ENCODE results near the gene BCAR1.
"Not testable (repeated sequence)": the region's sequence is repeated elsewhere in the genome, so short reads cannot be mapped to it uniquely, and the experiment has no call there.

The BCAR1 gene

DNA sequence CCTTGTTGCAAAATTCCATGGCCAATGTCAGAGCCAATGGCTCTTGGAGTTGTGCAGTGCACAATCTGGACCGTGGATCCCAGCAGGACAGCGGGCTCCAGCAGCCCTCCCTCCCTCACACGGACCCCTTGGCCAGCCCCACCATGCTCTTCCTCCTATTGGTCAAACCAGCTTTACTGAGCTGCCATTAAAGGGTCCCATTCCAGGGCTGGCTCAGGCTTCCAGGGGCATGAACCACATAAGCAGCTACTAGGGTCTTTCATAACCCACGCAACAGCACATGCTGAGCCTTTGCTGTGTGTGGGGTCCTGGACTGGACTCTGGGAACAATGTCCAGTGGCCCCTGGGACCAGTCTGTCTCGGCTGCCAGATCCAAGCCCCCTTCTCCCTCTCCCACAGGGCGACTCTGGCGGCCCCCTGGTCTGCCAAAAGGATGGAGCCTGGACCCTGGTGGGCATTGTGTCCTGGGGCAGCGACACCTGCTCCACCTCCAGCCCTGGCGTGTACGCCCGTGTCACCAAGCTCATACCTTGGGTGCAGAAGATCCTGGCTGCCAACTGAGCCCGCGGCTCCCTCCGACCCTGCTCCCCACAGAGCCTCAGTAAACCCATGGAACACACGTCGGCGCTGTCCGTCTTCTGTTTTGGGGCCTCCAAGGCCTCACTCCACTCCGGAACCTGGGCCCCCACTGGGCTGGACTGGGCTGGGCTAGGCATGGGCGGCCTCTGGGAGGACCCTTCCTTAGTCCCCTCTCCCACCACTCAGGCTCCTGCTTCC is 26.9 kb downstream of the BCAR1 start:
- DNase-seq = no peak

DNA sequence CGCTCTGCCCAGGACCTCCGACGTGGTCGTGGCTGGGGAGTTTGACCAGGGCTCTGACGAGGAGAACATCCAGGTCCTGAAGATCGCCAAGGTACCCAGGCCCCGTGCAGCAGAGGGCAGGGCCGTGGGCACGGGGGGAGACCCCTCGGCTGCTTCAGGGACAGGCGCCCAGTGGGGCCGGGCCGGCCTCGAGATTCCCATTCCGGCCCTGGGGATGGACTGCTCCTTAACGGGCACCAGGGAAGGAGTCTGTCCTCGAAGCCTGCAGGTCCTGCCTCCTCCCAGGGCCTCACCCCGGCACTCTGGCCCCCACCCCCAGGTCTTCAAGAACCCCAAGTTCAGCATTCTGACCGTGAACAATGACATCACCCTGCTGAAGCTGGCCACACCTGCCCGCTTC is 28.3 kb downstream of the BCAR1 start:
- not testable (repeated sequence) for DNase-seq

DNA sequence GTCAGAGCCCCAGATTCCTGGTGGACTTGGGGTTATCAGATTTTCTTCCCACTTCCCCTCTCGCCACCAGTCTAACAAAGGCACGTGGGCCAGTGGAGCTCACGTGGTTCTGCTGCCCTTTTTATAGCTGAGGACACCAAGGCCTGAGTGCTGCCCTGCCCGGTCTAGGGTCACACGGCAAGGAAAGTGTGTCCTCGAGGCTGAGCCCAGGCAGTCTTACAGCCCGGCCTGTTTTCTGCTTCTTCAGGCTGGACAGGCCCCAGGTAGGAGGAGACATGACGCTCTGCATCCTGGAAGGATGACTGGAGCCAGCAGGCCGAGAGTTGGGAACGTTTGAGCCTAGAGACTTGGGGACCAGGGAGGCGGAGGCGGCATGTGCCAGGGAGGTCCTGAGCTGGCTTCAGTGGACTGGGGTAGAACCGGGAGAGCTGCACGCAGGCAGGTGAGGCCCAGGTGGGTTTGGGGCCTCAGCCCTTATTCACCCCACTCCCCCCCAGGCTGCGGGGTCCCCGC is 29.1 kb downstream of the BCAR1 start:
- DNase-seq = no peak

DNA sequence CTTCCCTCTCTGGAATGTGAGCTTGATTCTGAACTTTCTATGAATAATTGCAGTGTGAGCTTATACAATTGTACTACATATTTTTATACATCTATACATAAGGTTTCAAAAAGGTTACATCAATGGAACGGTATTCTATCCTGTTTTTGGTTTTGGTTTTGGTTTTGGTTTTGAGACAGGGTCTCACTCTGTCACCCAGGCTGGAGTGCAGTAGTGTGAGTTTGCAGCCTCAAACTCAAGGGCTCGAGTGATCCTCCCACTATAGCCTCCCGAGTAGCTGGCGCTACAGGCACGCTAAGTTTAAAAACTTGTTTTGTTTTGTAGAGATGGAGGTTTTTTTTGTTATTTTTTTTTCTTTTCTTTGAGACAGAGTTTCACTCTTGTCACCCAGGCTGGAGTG is 31.6 kb downstream of the BCAR1 start:
- DNase-seq = no peak

DNA sequence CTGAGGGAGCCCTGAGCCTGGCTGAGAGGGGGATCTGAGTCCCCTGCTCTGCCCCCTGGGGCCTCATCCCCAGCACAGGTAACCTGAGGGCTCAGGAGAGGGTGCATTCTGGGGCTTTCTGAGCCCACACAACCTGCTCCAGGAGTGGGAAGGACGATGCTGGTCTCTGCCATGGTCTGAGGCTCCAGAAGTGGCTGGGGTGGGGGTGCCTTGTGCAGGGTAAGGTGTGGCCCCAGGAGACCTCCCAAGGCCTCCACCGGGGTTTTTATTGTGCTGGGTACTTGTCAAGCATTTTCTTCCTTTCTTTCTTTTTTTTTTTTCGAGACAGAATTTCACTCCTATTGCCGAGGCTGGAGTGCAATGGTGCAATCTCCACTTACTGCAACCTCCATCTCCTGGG is 32.3 kb downstream of the BCAR1 start:
- DNase-seq = no peak

DNA sequence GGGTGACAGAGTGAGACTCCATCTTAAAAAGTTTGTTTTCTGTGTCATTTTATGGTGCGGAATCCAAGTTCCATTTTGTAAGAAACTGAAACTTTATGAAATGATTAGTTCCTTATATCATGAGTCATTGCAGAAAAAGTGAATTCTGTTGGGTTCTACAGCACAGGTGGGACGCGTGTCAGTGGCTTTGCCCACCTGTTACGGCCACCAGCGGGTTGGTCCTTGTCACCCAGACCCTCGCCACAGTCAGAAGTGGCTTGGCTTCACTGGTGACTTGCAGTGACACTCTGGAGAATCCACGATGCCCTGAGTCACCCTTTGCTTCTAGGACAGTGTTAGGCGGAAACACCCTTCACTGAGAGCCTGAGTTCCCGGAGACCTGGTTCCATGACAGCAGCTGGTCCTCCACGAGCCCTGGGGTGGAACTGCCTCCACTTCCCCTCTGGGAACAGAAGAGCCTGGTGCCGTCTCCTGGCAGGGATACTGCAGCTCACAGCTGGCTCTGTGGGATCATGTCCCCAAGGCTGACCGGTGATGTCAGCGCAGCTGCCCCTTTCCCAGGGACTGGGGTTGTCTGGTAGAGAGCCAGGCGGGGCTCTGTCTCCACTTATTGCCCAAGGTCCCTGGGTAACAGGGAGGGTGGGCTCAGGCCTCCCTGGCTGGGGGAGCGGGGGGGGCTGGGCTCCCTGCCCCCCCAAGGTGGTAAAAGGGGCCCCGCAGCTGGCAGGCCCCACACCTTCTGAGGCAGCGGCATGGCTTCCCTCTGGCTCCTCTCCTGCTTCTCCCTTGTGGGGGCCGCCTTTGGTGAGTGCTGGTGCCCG is 33.0 kb downstream of the BCAR1 start, which contains the start of gene CTRB1:
Gene CTRB1 (plus strand): TSS at position 733 of the 821 bp plus-strand sequence. CDS start 20 bp downstream, at position 753.
- no peak for DNase-seq

DNA sequence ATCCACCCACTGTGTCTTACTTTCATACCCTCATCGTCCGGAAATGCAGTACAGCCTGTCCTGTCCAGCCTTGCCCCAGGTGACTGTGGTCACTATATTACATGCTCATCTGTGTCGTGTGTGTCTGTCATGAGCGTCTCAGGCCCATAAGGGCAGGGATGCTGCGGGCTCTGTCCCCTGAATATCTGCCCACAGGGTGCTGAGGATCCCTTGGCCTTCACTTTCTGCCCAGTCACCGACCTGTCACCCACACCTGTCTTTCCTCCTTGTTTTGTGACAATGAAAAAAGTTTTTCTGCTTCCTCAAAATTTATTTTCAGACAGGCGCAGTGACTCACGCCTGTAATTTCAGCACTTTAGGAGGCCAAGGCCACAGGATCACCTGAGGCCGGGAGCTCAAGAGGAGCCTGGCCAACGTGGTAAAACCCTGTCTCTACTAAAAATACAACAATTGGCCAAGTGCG is 34.0 kb downstream of the BCAR1 start:
- no peak for DNase-seq

DNA sequence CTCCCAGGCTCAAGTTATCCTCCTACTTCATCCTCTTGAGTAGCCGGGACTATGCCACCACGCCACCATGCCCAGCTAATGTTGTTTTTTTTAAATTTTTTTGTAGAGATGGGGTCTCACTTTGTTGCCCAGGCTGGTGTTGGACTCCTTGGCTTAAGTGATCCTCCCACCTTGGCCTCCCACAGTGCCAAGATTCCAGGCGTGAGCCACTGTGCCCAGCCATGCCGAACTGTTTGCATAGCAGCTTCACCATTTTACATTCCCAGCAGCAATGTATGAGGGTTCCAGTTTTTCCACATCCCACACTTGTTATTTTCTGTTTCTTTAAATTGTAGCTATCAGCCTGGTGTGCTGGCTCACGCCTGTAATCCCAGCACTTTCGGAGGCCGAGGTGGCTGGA is 34.8 kb downstream of the BCAR1 start:
- DNase-seq = no peak

DNA sequence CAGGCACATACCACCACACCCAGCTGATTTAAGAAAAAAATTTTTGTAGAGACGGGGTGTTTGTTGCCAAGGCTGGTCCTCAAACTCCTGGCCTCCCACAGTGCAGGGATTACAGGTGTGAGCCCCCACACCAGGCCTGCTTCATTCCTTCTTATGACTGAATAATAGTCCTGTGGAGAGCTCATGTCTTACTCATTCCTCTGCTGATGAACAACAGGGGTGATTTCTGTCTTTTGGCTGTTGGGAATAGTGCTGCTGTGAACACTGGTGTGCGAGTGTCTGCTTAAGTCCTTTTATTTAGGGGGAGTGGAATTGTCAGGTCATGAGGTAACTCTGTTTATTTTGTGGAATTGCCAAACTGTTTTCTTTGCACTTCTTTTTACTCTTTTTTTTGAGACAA is 35.3 kb downstream of the BCAR1 start:
- DNase-seq = no peak

DNA sequence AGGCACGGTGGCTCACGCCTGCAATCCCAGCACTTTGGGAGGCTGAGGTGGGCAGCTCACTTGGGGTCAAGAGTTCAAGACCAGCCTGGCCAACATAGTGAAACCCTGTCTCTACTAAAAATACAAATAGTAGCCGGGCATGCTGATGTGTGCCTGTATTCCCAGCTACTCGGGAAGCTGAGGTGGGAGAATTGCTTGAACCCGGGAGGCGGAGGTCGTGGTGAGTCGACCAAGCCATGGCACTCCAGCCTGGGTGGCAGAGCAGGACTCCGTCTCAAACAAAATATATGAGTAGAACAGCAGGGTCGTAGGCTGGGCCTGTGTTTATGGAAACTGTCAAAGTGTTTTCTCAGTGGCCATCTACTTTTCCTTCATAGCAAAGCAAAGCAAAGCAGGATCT is 40.1 kb downstream of the BCAR1 start:
- not testable (repeated sequence) for DNase-seq

DNA sequence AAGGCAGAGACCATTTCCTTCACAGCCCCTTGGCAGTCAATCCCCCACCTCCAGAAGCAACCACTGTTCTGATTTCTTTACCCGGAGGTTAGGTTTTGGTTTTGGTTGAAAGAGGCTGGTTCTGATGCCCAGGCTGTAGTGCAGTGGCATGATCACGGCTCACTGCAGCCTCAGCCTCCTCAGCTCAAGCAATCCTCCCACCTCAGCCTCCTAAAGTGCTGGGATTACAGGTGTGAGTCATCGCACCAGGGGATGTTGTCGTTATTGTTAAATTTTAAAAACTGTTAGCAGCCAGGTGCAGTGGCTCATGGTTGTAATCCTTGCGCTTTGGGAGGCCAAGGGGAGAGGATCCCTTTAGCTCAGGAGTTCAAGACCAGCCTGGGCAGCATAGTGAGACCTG is 41.5 kb downstream of the BCAR1 start:
- no peak for DNase-seq

DNA sequence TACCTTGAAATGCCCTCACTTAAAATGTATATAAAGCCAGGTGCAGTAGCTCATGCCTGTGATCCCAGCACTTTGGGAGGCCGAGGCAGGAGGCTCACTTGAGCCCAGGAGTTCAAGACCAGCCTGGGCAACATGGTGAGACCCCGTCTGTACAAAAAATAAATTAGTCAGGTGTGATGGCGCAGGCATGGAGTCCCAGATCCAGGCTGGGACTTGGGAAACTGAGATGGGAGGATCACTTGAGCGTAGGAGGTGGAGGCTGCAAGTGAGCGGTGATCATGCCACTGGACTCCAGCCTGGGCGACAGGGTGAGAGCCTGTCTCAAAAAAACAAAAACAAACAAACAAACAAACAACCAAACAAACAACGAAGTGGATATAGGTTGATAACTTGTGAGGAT is 41.9 kb downstream of the BCAR1 start:
- DNase-seq = not testable (repeated sequence)

DNA sequence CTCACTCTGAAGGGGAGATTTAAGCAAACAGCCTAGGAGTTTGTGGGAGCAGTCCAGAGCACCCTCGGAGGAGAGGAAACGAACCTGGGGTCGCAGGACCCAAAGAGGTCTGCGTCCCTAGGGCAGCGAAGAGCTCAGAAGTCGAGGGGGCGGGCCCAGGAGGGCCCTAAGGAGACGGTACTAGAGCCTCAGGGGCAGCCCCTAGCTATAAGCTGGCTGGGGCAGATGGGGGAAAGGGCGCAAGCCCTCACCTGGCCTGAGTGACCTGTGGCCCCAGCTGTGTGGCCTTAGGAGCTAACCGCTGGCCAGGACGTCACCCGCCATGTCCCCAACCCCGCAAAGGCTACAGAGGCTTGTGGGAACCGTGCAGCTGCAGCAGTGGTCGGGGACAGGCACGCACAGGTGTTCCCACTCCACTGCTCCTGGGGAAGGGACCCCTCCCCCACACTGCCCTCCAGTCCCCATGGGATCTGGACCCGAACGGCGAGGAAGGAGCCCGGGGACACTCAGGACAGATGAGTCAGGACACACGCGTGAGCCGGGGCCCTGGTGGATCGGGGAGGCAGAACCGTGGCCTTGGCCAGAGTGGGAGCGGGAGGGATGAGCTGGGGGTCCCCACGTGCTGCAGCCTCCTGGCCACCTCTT is 42.4 kb downstream of the BCAR1 start:
- no peak for DNase-seq

DNA sequence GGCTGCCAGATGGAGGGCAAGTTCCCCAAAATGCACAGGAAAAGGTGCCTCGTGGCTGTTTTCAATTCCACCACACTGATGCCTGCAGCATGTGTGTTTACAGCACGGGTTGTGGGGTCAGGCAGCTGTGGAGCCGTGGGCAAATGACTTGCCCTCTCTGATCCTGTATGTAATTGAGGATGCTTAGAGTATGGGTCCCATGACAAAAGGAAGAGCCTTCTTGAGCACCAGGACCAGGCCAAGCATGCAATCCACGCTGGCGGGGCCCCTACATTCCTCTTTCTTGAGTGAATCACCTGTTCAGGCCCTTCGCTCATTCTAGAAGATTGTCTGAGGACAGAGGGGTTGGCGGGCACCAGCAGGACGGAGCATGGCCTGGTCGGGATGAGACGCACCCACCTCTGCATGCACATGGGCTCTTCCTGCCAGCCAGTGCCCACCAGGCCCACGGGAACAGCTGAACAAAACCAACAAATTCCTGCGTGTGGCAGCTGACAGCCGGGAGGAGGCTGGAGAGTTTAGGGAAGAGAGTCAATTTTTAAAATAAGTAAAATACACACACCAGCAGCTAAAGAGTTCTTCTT is 43.1 kb downstream of the BCAR1 start:
- no peak for DNase-seq

DNA sequence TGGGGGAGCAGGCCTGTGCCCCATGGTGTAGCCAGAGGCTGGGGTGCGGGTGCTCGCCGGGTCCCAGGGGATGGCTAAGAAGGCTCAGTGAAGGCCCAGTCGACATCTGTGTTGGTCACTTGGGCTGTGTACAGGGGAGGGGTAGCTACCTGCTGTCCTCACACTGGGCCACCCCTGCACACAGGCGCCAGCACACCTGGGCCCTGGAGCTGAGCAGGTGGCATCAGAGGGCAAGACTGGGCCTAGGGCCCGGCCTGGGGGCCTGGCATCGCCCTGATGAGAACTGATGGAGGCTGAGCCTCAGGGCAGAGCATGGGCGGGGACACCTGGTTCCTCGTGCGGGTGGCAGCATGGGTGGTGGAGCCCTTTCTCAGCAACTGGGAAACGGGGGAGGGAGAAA is 43.6 kb downstream of the BCAR1 start:
- no peak for DNase-seq

DNA sequence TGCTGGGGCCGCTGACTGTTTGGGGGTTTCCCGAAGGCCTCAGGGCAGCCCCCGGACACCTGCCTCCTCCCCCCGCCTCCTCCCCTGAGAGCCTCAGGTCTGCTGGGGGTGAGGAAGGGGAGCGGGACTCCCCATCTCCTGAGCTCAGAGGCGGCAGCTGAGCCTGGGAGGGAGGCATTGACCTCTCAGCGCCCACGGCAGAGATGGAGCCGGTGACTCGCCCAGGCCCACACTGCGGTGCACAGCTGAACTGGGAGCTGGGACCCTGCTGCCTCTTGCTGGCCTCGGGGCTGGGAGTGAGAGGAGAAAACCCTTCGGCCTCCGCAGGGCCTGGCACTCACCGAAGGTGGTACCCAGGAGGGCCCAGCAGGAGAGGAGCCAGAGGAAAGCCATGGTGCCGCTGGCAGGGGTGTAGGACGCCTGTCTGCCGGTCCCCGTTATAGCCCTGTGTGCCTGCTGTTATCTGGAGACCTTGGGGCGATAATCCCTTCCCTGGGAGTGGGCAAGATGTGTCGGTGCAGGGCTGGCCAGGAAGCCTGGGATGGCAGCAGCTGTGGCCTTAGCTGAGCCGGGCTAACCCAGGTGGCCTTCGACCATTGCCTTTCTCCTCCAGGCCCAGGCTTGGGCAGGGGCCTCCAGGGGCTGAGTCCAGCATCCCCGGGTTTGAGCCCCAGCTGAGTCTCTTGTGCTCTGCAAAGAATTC is 44.5 kb downstream of the BCAR1 start, which contains the start of gene CTRB2:
Gene CTRB2 (minus strand): TSS at position 413 of the 703 bp plus-strand sequence. CDS start 20 bp downstream, at position 393.
- no peak for DNase-seq

DNA sequence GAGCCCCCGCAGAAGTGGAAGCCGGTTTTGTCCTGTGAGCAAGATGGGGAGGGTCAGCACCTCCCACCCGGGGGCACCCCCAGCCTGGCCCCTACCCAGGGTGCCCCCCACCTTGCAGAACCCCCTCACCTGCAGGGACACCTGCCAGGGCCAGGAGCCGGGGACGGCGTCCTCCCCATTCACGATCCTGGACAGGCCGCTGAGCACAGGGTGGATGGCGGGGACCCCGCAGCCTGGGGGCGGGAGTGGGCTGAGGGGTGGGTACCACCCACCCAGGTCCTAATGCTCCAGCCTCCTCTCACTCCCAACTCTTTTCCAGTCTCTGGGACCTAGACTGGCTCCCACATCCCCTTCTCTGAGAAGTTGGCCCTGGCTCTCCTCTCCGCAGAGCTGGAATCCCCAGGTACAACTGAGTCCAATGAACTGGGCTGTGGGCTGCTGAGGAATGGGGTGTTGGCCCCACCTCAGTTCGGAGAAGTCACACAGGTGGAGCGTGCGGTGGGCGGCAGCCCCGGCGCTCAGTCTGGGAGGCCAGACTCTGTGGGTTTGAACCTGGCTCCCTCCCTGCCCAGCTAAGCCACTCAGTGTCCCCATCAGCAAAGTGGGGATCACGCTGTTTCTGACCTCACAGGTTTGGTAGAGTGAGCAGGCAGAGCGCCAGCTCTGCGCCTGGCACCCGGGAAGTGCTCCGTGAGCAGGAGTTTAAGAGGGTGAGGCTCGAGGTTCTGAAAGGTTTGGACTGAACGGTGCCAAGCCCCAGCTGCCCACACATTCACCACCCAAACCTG is 45.3 kb downstream of the BCAR1 start:
- DNase-seq = not testable (repeated sequence)

DNA sequence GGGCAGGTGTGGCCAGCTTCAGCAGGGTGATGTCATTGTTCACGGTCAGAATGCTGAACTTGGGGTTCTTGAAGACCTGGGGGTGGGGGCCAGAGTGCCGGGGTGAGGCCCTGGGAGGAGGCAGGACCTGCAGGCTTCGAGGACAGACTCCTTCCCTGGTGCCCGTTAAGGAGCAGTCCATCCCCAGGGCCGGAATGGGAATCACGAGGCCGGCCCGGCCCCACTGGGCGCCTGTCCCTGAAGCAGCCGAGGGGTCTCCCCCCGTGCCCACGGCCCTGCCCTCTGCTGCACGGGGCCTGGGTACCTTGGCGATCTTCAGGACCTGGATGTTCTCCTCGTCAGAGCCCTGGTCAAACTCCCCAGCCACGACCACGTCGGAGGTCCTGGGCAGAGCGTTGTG is 46.0 kb downstream of the BCAR1 start:
- DNase-seq = not testable (repeated sequence)

DNA sequence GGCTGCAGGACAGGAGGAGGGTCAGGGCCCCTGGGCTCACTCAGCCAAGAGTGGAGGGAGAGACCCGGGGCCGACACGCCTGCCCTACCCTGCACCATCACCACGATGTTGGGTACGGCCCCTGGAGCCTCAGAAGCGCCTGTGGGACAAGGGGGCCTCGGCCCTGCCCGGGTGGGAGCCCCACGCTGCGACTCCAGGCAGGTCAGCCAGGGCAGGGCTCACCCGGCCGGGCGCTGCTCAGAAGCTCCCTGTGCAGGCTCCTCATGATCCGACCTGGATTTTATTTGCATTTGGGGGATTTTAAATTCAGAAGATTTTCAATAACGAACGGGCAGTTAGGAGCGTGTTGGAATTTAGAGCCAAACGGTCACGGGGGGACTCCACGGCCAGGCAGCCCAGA is 46.5 kb downstream of the BCAR1 start:
- DNase-seq = not testable (repeated sequence)

DNA sequence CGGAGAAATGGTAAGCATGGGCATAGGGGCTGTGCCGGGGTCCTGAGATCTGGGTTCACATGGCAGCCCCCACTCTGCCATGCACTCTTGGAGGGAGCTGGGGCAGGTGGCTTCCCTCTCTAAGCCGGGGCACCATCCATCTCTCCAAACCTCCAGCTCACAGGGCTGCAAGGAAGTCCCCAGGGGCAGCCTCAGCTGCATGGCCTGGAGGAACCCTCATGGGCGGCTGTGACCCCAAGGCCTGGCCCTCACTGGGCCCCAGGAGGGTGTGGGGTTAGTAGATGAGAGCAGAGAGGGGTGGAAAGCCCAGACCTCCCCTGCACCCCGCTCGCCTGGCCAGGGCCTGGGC is 47.0 kb downstream of the BCAR1 start:
- no peak for DNase-seq

DNA sequence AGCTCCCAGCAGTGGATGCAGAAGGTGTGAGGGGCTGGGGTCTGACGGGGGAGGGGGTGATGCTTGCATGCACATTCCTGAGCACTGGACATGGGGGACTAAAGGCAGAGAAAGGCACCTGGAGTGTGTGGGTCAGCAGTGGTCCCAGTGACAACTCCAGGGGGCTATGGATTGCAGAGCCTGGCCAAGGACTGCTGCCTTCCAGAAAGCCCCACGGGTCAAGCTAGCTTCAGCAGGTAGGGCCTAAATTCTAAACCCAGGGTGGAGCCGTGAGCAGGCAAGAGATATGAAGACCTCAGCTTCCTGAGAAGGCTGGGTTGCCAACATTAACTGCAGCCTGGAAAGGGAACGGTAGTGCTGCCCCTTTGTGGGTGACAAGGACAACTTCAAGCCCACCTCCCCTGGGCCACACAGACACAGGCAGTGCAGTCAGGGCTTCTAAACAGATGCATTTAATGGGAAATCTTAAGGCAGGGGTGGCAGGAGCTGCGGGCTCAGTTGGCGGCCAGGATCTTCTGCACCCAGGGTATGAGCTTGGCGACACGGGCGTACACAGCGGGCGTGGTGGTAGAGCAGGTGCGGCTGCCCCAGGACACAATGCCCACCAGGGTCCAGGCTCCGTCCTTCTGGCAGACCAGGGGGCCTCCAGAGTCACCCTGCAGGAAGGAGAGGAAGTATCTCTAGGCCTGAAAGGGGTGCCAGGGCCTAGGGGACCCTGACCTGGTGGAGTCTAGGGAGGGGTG is 47.6 kb downstream of the BCAR1 start:
- no peak for DNase-seq

All from EL (cell line).